Embryonic facial prominence (tissue), 1 donor: ENCODE data around the gene ARFGEF3.
"Not testable (repeated sequence)": the region's sequence is repeated elsewhere in the genome, so short reads cannot be mapped to it uniquely, and the experiment has no call there.

ENCODE experiments used
- DNase-seq: peaks from one replicate; pipeline ENCODE4 v3.0.0-alpha.2; 2016; ENCODE audit errors: extremely low spot score

The ARFGEF3 gene

GRCh38 chr6:138161338-138162110, at the start of gene ARFGEF3:
Gene ARFGEF3 (plus strand): TSS chr6:138161939. CDS start chr6:138162087, 148 bp downstream.
- no peak for DNase-seq

GRCh38 chr6:138113588-138114210, 48.0 kb upstream of the ARFGEF3 start:
- no peak for DNase-seq

- no peak for DNase-seq
Observed at GRCh38 chr6:138115201-138115600, 46.5 kb upstream of the ARFGEF3 start.

- DNase-seq = peak; percentile 61
Observed at GRCh38 chr6:138115877-138116660, 45.7 kb upstream of the ARFGEF3 start.

- no peak for DNase-seq
Observed at GRCh38 chr6:138116661-138116999, 45.1 kb upstream of the ARFGEF3 start.

GRCh38 chr6:138117376-138117914, 44.3 kb upstream of the ARFGEF3 start:
- no peak for DNase-seq

GRCh38 chr6:138119229-138119628, 42.5 kb upstream of the ARFGEF3 start:
- DNase-seq = not testable (repeated sequence)

- DNase-seq = no peak
Observed at GRCh38 chr6:138119976-138120375, 41.8 kb upstream of the ARFGEF3 start.

GRCh38 chr6:138124096-138124495, 37.6 kb upstream of the ARFGEF3 start:
- no peak for DNase-seq

GRCh38 chr6:138128096-138128495, 33.6 kb upstream of the ARFGEF3 start:
- no peak for DNase-seq

GRCh38 chr6:138129190-138129589, 32.5 kb upstream of the ARFGEF3 start:
- DNase-seq = no peak

GRCh38 chr6:138142806-138143205, 18.9 kb upstream of the ARFGEF3 start:
- no peak for DNase-seq

- DNase-seq = no peak
Observed at GRCh38 chr6:138145402-138145801, 16.3 kb upstream of the ARFGEF3 start.

- no peak for DNase-seq
Observed at GRCh38 chr6:138146544-138146943, 15.2 kb upstream of the ARFGEF3 start.

- no peak for DNase-seq
Observed at GRCh38 chr6:138155443-138155842, 6.3 kb upstream of the ARFGEF3 start.

- no peak for DNase-seq
Observed at GRCh38 chr6:138157986-138158638, 3.6 kb upstream of the ARFGEF3 start.

GRCh38 chr6:138159246-138159645, 2.5 kb upstream of the ARFGEF3 start:
- DNase-seq = no peak

GRCh38 chr6:138160329-138161087, 1.2 kb upstream of the ARFGEF3 start:
- DNase-seq = no peak

GRCh38 chr6:138161088-138161337, 726 bp upstream of the ARFGEF3 start:
- no peak for DNase-seq

- no peak for DNase-seq
Observed at GRCh38 chr6:138162111-138162954, 594 bp downstream of the ARFGEF3 start.
